K562 (cell line): Measurements from ENCODE around the gene C2CD5. TPM values are rescaled to one million over a fixed set of nuclear protein-coding genes. Genes with fewer than 3 reads are reported as not detected.

Experiments
- ATAC-seq: fragments of 200-7000 bp; cut with Tn5 transposase; 3 replicates; pipeline ENCODE4 v1.9.1; 2020; ENCODE audit warnings: moderate library complexity
- BruUV-seq: library from RNA; stranded (reverse); fragments of 400-500 nt; replicated peaks from 2 replicates; lab custom pipeline; 2021; lab: Mats Ljungman, UMichigan
- CTCF ChIA-PET: fragments of 300-600 bp; formaldehyde crosslinking; extraction: SDS; loops from one replicate; lab custom pipeline; 2021; ENCODE audit warnings: low intra/inter-chr PET ratio; lab: Yijun Ruan, JAX
- POLR2A ChIA-PET: fragments of 300-600, 350-650 bp; sonication (Branson Sonifier 250); formaldehyde crosslinking; extraction: SDS; loops from one replicate; lab custom pipeline; 2021; ENCODE audit warnings: antibody characterized with exemption, inconsistent platforms; lab: Yijun Ruan, JAX
- DNase-seq, 4 experiments: peaks; one replicate each; pipeline versions ENCODE4 v3.0.0 to v3.0.0-alpha.2; 2011 to 2018; ENCODE audit warnings: low spot score in 3 of 4, mixed read lengths in 3 of 4; ENCODE audit errors: extremely low read depth in 1 of 4
- FAIRE-seq: peaks from 2 replicates; lab custom pipeline; 2011; peaks lifted over from hg19 to GRCh38; lab: Jason Lieb, UNC
- H2AFZ ChIP-seq: 2 replicates; pipeline ENCODE4 v1.6.0; 2011; ENCODE audit warnings: low read depth, low read length, control low read depth, inconsistent platforms
- H3K27ac ChIP-seq: fragments of 200-600 bp; 3 replicates; pipeline ENCODE4 v1.8.0; 2011; ENCODE audit warnings: low read depth, mild to moderate bottlenecking, control low read depth, inconsistent platforms, low read length, moderate library complexity, mixed read lengths; ENCODE audit errors: extremely low read depth
- H3K27me3 ChIP-seq, 2 experiments: fragments of 300-600 bp in 1 of 2; 2 replicates in 1 of 2; 3 replicates in 1 of 2; pipeline versions ENCODE4 v1.6.0 to v1.8.0; 2011; ENCODE audit warnings: inconsistent platforms in 2 of 2, low read length in 2 of 2, mild to moderate bottlenecking in 1 of 2, mixed read lengths in 1 of 2, moderate library complexity in 1 of 2; ENCODE audit not compliant: control insufficient read depth in 2 of 2, insufficient read depth in 2 of 2
- H3K36me3 ChIP-seq: fragments of 300-600 bp; 3 replicates; pipeline ENCODE4 v1.8.0; 2011; ENCODE audit warnings: mild to moderate bottlenecking, low read length, inconsistent platforms; ENCODE audit not compliant: control insufficient read depth, insufficient read depth
- H3K4me1 ChIP-seq, 2 experiments: fragments of 200-600 bp in 1 of 2; replicated peaks in 1 of 2; 2 replicates in 1 of 2; 3 replicates in 1 of 2; pipeline versions ENCODE4 v1.5.1 to v1.8.0; 2011; ENCODE audit warnings: inconsistent platforms in 2 of 2, low read length in 2 of 2, mild to moderate bottlenecking in 1 of 2, mixed read lengths in 1 of 2, moderate library complexity in 1 of 2; ENCODE audit not compliant: control insufficient read depth in 2 of 2, insufficient read depth in 2 of 2
- H3K4me2 ChIP-seq: 2 replicates; pipeline ENCODE4 v1.6.1; 2011; ENCODE audit warnings: low read length, control low read depth, inconsistent platforms, mixed read lengths; ENCODE audit not compliant: insufficient read depth
- H3K4me3 ChIP-seq: fragments of 200-600 bp; sonication (generic), shearing (Covaris generic); 2 replicates; pipeline ENCODE4 v1.5.1; 2016; ENCODE audit warnings: control low read depth, inconsistent platforms
- H3K79me2 ChIP-seq: fragments of 200-600 bp; 3 replicates; pipeline ENCODE4 v1.8.0; 2011; ENCODE audit warnings: low read length, inconsistent platforms; ENCODE audit not compliant: control insufficient read depth, insufficient read depth
- H3K9ac ChIP-seq, 2 experiments: 2 replicates each; pipeline versions ENCODE4 v1.6.0 to v1.6.1; 2011; ENCODE audit warnings: low read depth in 2 of 2, low read length in 2 of 2, control low read depth in 1 of 2, inconsistent platforms in 1 of 2, mild to moderate bottlenecking in 1 of 2, mixed read lengths in 1 of 2; ENCODE audit not compliant: insufficient read depth in 1 of 2
- H3K9me1 ChIP-seq: one replicate; pipeline ENCODE4 v1.6.0; 2011; ENCODE audit warnings: inconsistent platforms, mild to moderate bottlenecking, low read length, moderate library complexity; ENCODE audit not compliant: control insufficient read depth, insufficient read depth
- H3K9me3 ChIP-seq: replicated peaks from 2 replicates; pipeline ENCODE4 v1.5.1; 2011; ENCODE audit warnings: low read depth, low read length, inconsistent platforms; ENCODE audit not compliant: control insufficient read depth, insufficient read depth
- H4K20me1 ChIP-seq: replicated peaks from 2 replicates; pipeline ENCODE4 v1.6.1; 2011; ENCODE audit warnings: low read length, inconsistent platforms, mixed read lengths; ENCODE audit not compliant: control insufficient read depth, insufficient read depth
- CLOCK ChIP-seq: fragments of 250-450 bp; sonication (Bioruptor Pico); IDR thresholded peaks from 2 replicates; pipeline ENCODE4 v1.4.0; 2020; ENCODE audit warnings: mild to moderate bottlenecking, moderate library complexity, borderline replicate concordance
- HDAC6 ChIP-seq: IDR thresholded peaks from 2 replicates; pipeline ENCODE4 v1.6.1; 2012; ENCODE audit warnings: low read depth, mild to moderate bottlenecking, control low read depth, inconsistent platforms, low read length, moderate library complexity
- KLF13 ChIP-seq: fragments of 450-650 bp; IDR thresholded peaks from 2 replicates; pipeline ENCODE4 v1.6.1; 2016; ENCODE audit warnings: missing genetic modification characterization, low read depth, mild to moderate bottlenecking, missing compliant biosample characterization, moderate library complexity, borderline replicate concordance
- NFYB ChIP-seq: IDR thresholded peaks from 2 replicates; pipeline ENCODE4 v1.6.1; 2011; ENCODE audit warnings: mild to moderate bottlenecking, moderate library complexity; ENCODE audit not compliant: insufficient read length; ENCODE audit errors: extremely low read depth
- SMAD1 ChIP-seq: fragments of 150-350 bp; IDR thresholded peaks from 2 replicates; pipeline ENCODE4 v1.6.1; 2014; ENCODE audit warnings: low read length, low read depth; ENCODE audit not compliant: partially characterized antibody
- SMAD4 ChIP-seq: fragments of 250-450 bp; sonication (Bioruptor Pico); conservative IDR thresholded peaks from 2 replicates; pipeline ENCODE4 v1.8.0; 2021; ENCODE audit warnings: inconsistent platforms, mild to moderate bottlenecking, moderate library complexity
- XRCC3 ChIP-seq: fragments of 450-650 bp; IDR thresholded peaks from 2 replicates; pipeline ENCODE4 v1.6.1; 2017; ENCODE audit warnings: mild to moderate bottlenecking, moderate library complexity
- ZEB2 ChIP-seq: fragments of 450-650 bp; IDR thresholded peaks from 2 replicates; pipeline ENCODE4 v1.6.1; 2016
- WGBS: fragments of 100-300 bp; shearing (Covaris generic); methylation state at CpG from one replicate; pipeline ENCODE4 v1.1.6; 2016; ENCODE audit warnings: low coverage, mixed read lengths; ENCODE audit not compliant: insufficient coverage; ENCODE audit errors: missing lambda C conversion rate; 5-methylcytosine and 5-hydroxymethylcytosine counted together
- in situ Hi-C: fragments of 300-500 bp; cut with MboI; formaldehyde crosslinking; loops from 4 replicates; pipeline ENCODE4 v1.15.0; 2018; ENCODE audit warnings: inconsistent platforms, mixed read lengths
- intact Hi-C: fragments of 100-400 bp; cut with micrococcal nuclease; formaldehyde crosslinking; loops from 2 replicates; pipeline ENCODE4 v1.14.2; 2022
- polyA plus RNA-seq, 8 experiments: library from polyadenylated mRNA; depleted of rRNA in 4 of 8; stranded (reverse) in 5 of 8; unstranded in 3 of 8; fragments of >200 nt; fragmentation: Nextera tagmentation in 2 of 8; fragmentation: Illumina TruSeq in 1 of 8; extraction: Ambion mirVana in 2 of 8; extraction: Trizol in 1 of 8; gene quantifications; 2 replicates each; pipeline versions ENCODE4 v1.2.1 to v1.2.3, GENCODE V29; 2011 to 2014; ENCODE audit warnings: inconsistent platforms in 1 of 8, missing spikeins in 1 of 8
- total RNA-seq, 7 experiments: library from RNA; depleted of rRNA in 6 of 7; stranded (reverse); fragments of >200 nt in 6 of 7; fragmentation: Illumina TruSeq in 2 of 7; extraction: Trizol in 2 of 7; gene quantifications; 2 replicates each; pipeline versions ENCODE4 v1.2.1 to v1.2.3, GENCODE V29; 2011 to 2021; ENCODE audit warnings: low replicate concordance in 1 of 7

Gene C2CD5
- total and polyA plus RNA-seq, 9 of the 15 experiments (the other 6 are each of a cell fraction or from before 2014, with no cell fraction given): 5.1 to 24.1 (median 14.3) TPM

- no peak for TF ChIP-seq SMAD4 (CRISPR knock-in tag)
- TF ChIP-seq KLF13 (tag): no peak
- no peak for TF ChIP-seq NFYB
- no peak for TF ChIP-seq SMAD1
- TF ChIP-seq CLOCK (CRISPR knock-in tag): no peak
- TF ChIP-seq ZEB2: no peak
- no peak for TF ChIP-seq HDAC6
- no peak for TF ChIP-seq XRCC3
- FAIRE-seq (no peak), DNase-seq (no peak), ATAC-seq (no peak)
- Histone ChIP-seq H3K79me2 (no peaks in the 10 kb centered on the region), H4K20me1 (no peaks in the 10 kb centered on the region), H3K27ac (no peak overlapping the region), H3K36me3 (peaks cover 26% of the 10 kb centered on the region; the same call in 2 of the 3 replicates), H3K4me2 (no peak overlapping the region), H3K9me3 (no peaks in the 10 kb centered on the region), H3K4me1 (no peaks in the 10 kb centered on the region), H3K9ac (no peak overlapping the region), H3K27me3 (no peaks in the 10 kb centered on the region), H3K9me1 (no peaks in the 10 kb centered on the region), H3K4me3 (no peak overlapping the region), H2AFZ (no peak overlapping the region)
- ChIA-PET POLR2A (no interaction called here), CTCF (no interaction called here)
- 100% methylated on average over 1 of the region's 1 CpG for WGBS
- BruUV-seq: no TSS peak
- in situ Hi-C loops (no loop called here), intact Hi-C loops (no loop called here)
Measured at GRCh38 chr12:22514875-22515274, 29.5 kb downstream of the C2CD5 start.
